ENCODE measurements around the gene NPTN. TPM values are rescaled to one million over a fixed set of nuclear protein-coding genes. Genes with fewer than 3 reads are reported as not detected.
A peak's percentile ranks its signal among the peaks of the same experiment; 100 is the strongest.

NPTN gene
- total and polyA plus RNA-seq, 9 of the 15 experiments (the other 6 are each of a cell fraction or from before 2014, with no cell fraction given), result 9.6 to 48.5 (median 21.7) TPM

DNA sequence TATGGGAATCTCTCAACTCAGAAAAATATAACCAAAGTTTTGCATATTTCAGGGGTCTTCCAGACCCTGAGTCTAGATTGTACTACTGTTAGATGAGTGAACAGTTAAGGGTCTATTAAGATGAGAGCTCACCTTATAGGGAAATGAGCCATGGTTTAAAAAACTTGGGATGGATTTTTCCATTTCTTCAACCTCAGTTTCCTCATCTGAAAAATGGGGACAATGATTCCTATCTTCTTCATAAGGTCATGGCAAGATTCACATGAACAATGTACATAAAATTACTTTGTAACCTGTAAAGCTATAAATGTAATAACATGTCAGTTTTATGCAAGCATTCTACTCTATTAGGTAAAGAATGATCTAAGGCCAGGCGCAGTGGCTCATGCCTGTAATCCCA lies 28.7 kb downstream of the NPTN start:
- Histone ChIP-seq H3K9ac (ENCODE audit: insufficient read depth in 1 of 2, low read depth in 2 of 2, low read length in 2 of 2) (no peak overlapping the region), H3K27ac (ENCODE audit: extremely low read depth, low read depth, low read length) (no peak overlapping the region), H3K36me3 (ENCODE audit: control insufficient read depth, insufficient read depth, low read length) (peaks cover 3% of the 10 kb centered on the region; the same call in 1 of the 3 replicates), H3K4me3 (no peak overlapping the region), H3K4me1 (replicated peaks in 1 of 2; ENCODE audit: control insufficient read depth in 2 of 2, insufficient read depth in 2 of 2, low read length in 2 of 2) (peaks cover 5 to 33% of the 10 kb centered on the region in 2 experiments; a peak in 4 of 5 replicates), H3K4me2 (ENCODE audit: insufficient read depth, low read length) (no peak overlapping the region), H3K9me1 (ENCODE audit: control insufficient read depth, insufficient read depth, low read length) (no peaks in the 10 kb centered on the region), H3K27me3 (ENCODE audit: control insufficient read depth in 2 of 2, insufficient read depth in 2 of 2, low read length in 2 of 2) (no peaks in the 10 kb centered on the region), H3K9me3 (replicated peaks; ENCODE audit: control insufficient read depth, insufficient read depth, low read depth, low read length) (no peaks in the 10 kb centered on the region), H3K79me2 (ENCODE audit: control insufficient read depth, insufficient read depth, low read length) (peaks cover 90% of the 10 kb centered on the region), H4K20me1 (replicated peaks; ENCODE audit: control insufficient read depth, insufficient read depth, low read length) (peaks cover 20% of the 10 kb centered on the region), H2AFZ (ENCODE audit: low read depth, low read length) (no peak overlapping the region)
- FAIRE-seq (no peak), DNase-seq (ENCODE audit: extremely low read depth in 1 of 4, low spot score in 3 of 4) (no peak), ATAC-seq (no peak)
- intact Hi-C loops (cut with micrococcal nuclease) (no loop called here), in situ Hi-C loops (cut with MboI) (no loop called here)
- BruUV-seq (replicated peaks), result no TSS peak
- TF ChIP-seq E2F4 (CRISPR knock-in tag; IDR thresholded peaks at IDR 0.05; ENCODE audit: low read depth) (no peak), ZNF134 (CRISPR knock-in tag; conservative IDR thresholded peaks at IDR 0.05) (no peak), NCOA6 (IDR thresholded peaks at IDR 0.05) (no peak), NR1H2 (CRISPR knock-in tag; IDR thresholded peaks at IDR 0.05) (no peak), FOXK1 (CRISPR knock-in tag; IDR thresholded peaks at IDR 0.05; ENCODE audit: borderline replicate concordance) (no peak), KDM1A (IDR thresholded peaks at IDR 0.05) (peak in 1 of 2 experiments; percentile 41; a peak in 1 of 4 replicates), RBM25 (IDR thresholded peaks at IDR 0.05; ENCODE audit: low read depth, low read length, severe bottlenecking) (peak; percentile 86), BCOR (IDR thresholded peaks at IDR 0.05) (peak; percentile 68; the same call in 1 of the 2 replicates), ADNP (tag; IDR thresholded peaks at IDR 0.05) (peak; percentile 75), HDAC6 (IDR thresholded peaks at IDR 0.05; ENCODE audit: low read depth, low read length) (no peak)
- TF ChIP-seq, protein P1, sequence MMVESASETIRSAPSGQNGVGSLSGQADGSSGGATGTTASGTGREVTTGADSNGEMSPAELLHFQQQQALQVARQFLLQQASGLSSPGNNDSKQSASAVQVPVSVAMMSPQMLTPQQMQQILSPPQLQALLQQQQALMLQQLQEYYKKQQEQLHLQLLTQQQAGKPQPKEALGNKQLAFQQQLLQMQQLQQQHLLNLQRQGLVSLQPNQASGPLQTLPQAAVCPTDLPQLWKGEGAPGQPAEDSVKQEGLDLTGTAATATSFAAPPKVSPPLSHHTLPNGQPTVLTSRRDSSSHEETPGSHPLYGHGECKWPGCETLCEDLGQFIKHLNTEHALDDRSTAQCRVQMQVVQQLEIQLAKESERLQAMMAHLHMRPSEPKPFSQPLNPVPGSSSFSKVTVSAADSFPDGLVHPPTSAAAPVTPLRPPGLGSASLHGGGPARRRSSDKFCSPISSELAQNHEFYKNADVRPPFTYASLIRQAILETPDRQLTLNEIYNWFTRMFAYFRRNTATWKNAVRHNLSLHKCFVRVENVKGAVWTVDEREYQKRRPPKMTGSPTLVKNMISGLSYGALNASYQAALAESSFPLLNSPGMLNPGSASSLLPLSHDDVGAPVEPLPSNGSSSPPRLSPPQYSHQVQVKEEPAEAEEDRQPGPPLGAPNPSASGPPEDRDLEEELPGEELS (CRISPR knock-in tag; IDR thresholded peaks at IDR 0.05; ENCODE audit: borderline replicate concordance), result no peak
- CTCF ChIA-PET (ENCODE audit: low intra/inter-chr PET ratio), result no interaction called here
- POLR2A ChIA-PET, result interaction anchor here (1.5 kb wide), 1 partner anchor 11 kb away, joined by 5 read pairs; no protein-coding TSS in a partner anchor
- 100% methylated on average over 1 of the region's 1 CpG for WGBS (ENCODE audit: insufficient coverage, low coverage, missing lambda C conversion rate)
